Neural progenitor cell (in vitro differentiated cells): ENCODE results near the gene FBXO27. TPM values are rescaled to one million over a fixed set of nuclear protein-coding genes. Genes with fewer than 3 reads are reported as not detected.

Experiments used
- DNase-seq: peaks from one replicate; pipeline ENCODE4 v3.0.0-alpha.2; 2016; ENCODE audit warnings: low spot score
- H2AFZ ChIP-seq: fragments of 200-600 bp; sonication (generic); replicated peaks from 2 replicates; pipeline ENCODE4 v1.6.1; 2016; ENCODE audit warnings: antibody characterized with exemption
- H3F3A ChIP-seq: fragments of 200-600 bp; sonication (generic); 2 replicates; pipeline ENCODE4 v1.6.1; 2016; ENCODE audit warnings: antibody characterized with exemption, low read depth
- H3K27ac ChIP-seq: fragments of 200-600 bp; sonication (generic); 2 replicates; pipeline ENCODE4 v1.5.1; 2016; ENCODE audit warnings: mild to moderate bottlenecking
- H3K27me3 ChIP-seq: fragments of 200-600 bp; sonication (generic); 2 replicates; pipeline ENCODE4 v1.6.1; 2016; ENCODE audit warnings: mild to moderate bottlenecking, moderate library complexity
- H3K36me3 ChIP-seq: fragments of 200-600 bp; sonication (generic); 2 replicates; pipeline ENCODE4 v1.5.1; 2016
- H3K4me1 ChIP-seq: fragments of 200-600 bp; sonication (generic); 2 replicates; pipeline ENCODE4 v1.6.1; 2016; ENCODE audit warnings: mixed run types
- H3K4me2 ChIP-seq: fragments of 200-600 bp; sonication (generic); 2 replicates; pipeline ENCODE4 v1.6.1; 2016
- H3K4me3 ChIP-seq: fragments of 200-600 bp; sonication (generic); 2 replicates; pipeline ENCODE4 v1.5.1; 2016
- H3K79me2 ChIP-seq: fragments of 200-600 bp; sonication (generic); 2 replicates; pipeline ENCODE4 v1.6.1; 2016; ENCODE audit warnings: low read depth
- H3K9ac ChIP-seq: fragments of 200-600 bp; sonication (generic); 2 replicates; pipeline ENCODE4 v1.6.1; 2016
- H3K9me3 ChIP-seq: fragments of 200-600 bp; sonication (generic); 2 replicates; pipeline ENCODE4 v1.5.1; 2016; ENCODE audit warnings: low read depth
- H4K20me1 ChIP-seq: fragments of 200-600 bp; sonication (generic); 2 replicates; pipeline ENCODE4 v1.6.1; 2016; ENCODE audit warnings: low read depth
- H3K27ac Mint-ChIP-seq: 3 replicates; pipeline ENCODE4 v1.8.0; 2021; ENCODE audit warnings: mixed read lengths
- H3K27me3 Mint-ChIP-seq: 2 replicates; pipeline ENCODE4 v1.8.0; 2022; ENCODE audit warnings: low read depth, mild to moderate bottlenecking, inconsistent platforms, moderate library complexity, mixed read lengths; ENCODE audit not compliant: insufficient read depth
- H3K36me3 Mint-ChIP-seq: 3 replicates; pipeline ENCODE4 v1.8.0; 2021; ENCODE audit warnings: mixed read lengths
- H3K4me1 Mint-ChIP-seq: 3 replicates; pipeline ENCODE4 v1.8.0; 2021; ENCODE audit warnings: mixed read lengths
- H3K4me3 Mint-ChIP-seq: 3 replicates; pipeline ENCODE4 v1.8.0; 2021; ENCODE audit warnings: mild to moderate bottlenecking, moderate library complexity, mixed read lengths
- H3K9me3 Mint-ChIP-seq: 3 replicates; pipeline ENCODE4 v1.8.0; 2020; ENCODE audit warnings: mixed read lengths
- CTCF ChIP-seq: fragments of 200-600 bp; sonication (generic); IDR thresholded peaks from 2 replicates; pipeline ENCODE4 v1.5.1; 2017; ENCODE audit warnings: antibody characterized with exemption, mild to moderate bottlenecking
- EZH2 ChIP-seq: fragments of 200-600 bp; sonication (generic); IDR thresholded peaks from 2 replicates; pipeline ENCODE4 v1.6.1; 2017; ENCODE audit warnings: antibody characterized with exemption, mild to moderate bottlenecking, moderate library complexity
- EZH2phosphoT487 ChIP-seq: fragments of 200-600 bp; sonication (generic); IDR thresholded peaks from 2 replicates; pipeline ENCODE4 v1.6.1; 2017; ENCODE audit warnings: antibody characterized with exemption
- total RNA-seq: library from RNA; depleted of rRNA; stranded (reverse); fragments of >200 nt; gene quantifications from 2 replicates; pipeline ENCODE4 v1.2.3, GENCODE V29; 2015; ENCODE audit warnings: low replicate concordance

Gene FBXO27
- total RNA-seq, 1 donor from 2014 or later = 3.1 TPM

GRCh38 chr19:38975214-38975860, 57.0 kb downstream of the FBXO27 start, which contains the start of gene FBXO17:
FBXO17 (minus strand) TSS chr19:38975742; CDS start chr19:38950319, 25,423 bp downstream.
- peaks cover 4% of the 10 kb centered on the region for H3K36me3 Mint-ChIP-seq
- peaks cover 13% of the 10 kb centered on the region for H3K27me3 Mint-ChIP-seq
- Histone ChIP-seq H3K36me3 (no peaks in the 10 kb centered on the region), H3K4me2 (peak within 1 kb of the TSS; percentile 88), H3K27me3 (no peaks in the 10 kb centered on the region), H3K4me1 (peaks cover 7% of the 10 kb centered on the region), H3K79me2 (peaks cover 15% of the 10 kb centered on the region), H3F3A (peaks cover 24% of the 10 kb centered on the region), H3K4me3 (peak within 1 kb of the TSS; percentile 71), H3K27ac (no peak within 1 kb of the TSS), H3K9me3 (no peaks in the 10 kb centered on the region), H3K9ac (peak within 1 kb of the TSS; percentile 0), H2AFZ (peak within 1 kb of the TSS; percentile 75), H4K20me1 (peaks cover 6% of the 10 kb centered on the region)
- H3K27ac Mint-ChIP-seq = peak within 1 kb of the TSS; percentile 96
- H3K9me3 Mint-ChIP-seq = no peaks in the 10 kb centered on the region
- H3K4me1 Mint-ChIP-seq = peaks cover 23% of the 10 kb centered on the region
- TF ChIP-seq EZH2 (no peak), EZH2phosphoT487 (no peak), CTCF (no peak)
- peak; percentile 77 for DNase-seq
- H3K4me3 Mint-ChIP-seq = peak within 1 kb of the TSS; percentile 97

DNA sequence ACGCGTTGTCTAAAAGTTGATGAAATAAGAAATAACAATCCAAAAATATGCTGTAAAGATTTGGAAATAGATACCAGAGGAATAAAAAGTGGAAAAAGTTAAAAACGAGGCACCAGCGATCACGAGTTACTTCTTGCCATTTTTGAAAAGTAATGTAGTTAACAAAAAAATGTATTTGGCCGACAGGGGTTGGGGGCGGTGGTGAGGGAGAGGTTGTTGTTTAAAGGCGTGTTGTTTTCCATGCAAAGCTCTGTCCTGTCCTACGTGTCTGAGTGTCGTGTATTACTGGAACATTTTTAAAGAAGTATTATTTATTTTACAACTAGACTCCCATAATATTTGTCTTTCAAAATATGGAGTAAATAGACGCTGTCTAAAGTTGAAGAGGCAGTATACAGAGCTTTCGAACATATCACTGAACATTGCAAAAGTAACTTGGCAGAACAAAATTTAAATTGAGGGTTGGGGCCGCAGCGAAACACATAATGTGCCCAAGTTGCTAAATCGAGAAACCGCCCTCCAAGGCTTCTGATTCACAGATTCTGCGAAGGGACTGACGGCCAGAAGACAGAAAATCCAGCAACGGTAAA, 57.6 kb downstream of the FBXO27 start:
- Mint-ChIP-seq H3K27ac (peak overlapping the region; percentile 21), H3K27me3 (peaks cover 13% of the 10 kb centered on the region), H3K9me3 (no peaks in the 10 kb centered on the region), H3K36me3 (peaks cover 4% of the 10 kb centered on the region), H3K4me1 (peaks cover 23% of the 10 kb centered on the region), H3K4me3 (peak overlapping the region; percentile 93)
- Histone ChIP-seq H3K9me3 (no peaks in the 10 kb centered on the region), H3K27ac (no peak overlapping the region), H3F3A (peaks cover 26% of the 10 kb centered on the region), H3K4me2 (peak overlapping the region; percentile 88), H3K4me1 (peaks cover 7% of the 10 kb centered on the region), H2AFZ (peak overlapping the region; percentile 75), H3K4me3 (peak overlapping the region; percentile 71), H4K20me1 (peaks cover 6% of the 10 kb centered on the region), H3K27me3 (no peaks in the 10 kb centered on the region), H3K36me3 (no peaks in the 10 kb centered on the region), H3K79me2 (peaks cover 15% of the 10 kb centered on the region), H3K9ac (no peak overlapping the region)
- TF ChIP-seq EZH2phosphoT487 (no peak), CTCF (no peak), EZH2 (no peak)
- no peak for DNase-seq

Other genes starting within 250 kb of the FBXO27 start
- not detected in 2 replicates for gene LGALS7B, start 243.3 kb downstream of the FBXO27 start, total RNA-seq
- gene LGALS4, start 219.6 kb downstream of the FBXO27 start, total RNA-seq = 0.31 TPM in 1 of 2 replicates, not detected in the other
- 52.2 and 92.9 TPM in 2 replicates for gene ECH1, start 200.8 kb downstream of the FBXO27 start, total RNA-seq
- 436 and 583 TPM in 2 replicates for gene HNRNPL, start 182.6 kb downstream of the FBXO27 start, total RNA-seq
- gene RINL, start 154.3 kb downstream of the FBXO27 start, total RNA-seq = 4.7 and 5.4 TPM in 2 replicates
- 10.9 and 15.2 TPM in 2 replicates for gene SIRT2, start 132.9 kb downstream of the FBXO27 start, total RNA-seq
- gene NFKBIB, start 132.6 kb downstream of the FBXO27 start, total RNA-seq = 8.3 and 11.5 TPM in 2 replicates
- gene CCER2, start 120.4 kb downstream of the FBXO27 start, total RNA-seq = 1.1 and 1.3 TPM in 2 replicates
- gene SARS2, start 101.8 kb downstream of the FBXO27 start, total RNA-seq = 45.8 and 63.6 TPM in 2 replicates
- gene MRPS12, start 101.6 kb downstream of the FBXO27 start, total RNA-seq = 9.2 and 23.9 TPM in 2 replicates
- gene FBXO17, start 56.8 kb downstream of the FBXO27 start, total RNA-seq = 8.3 and 24.9 TPM in 2 replicates
- gene ACP7, start 51.8 kb upstream of the FBXO27 start, total RNA-seq = 0.22 TPM in 1 of 2 replicates, not detected in the other
- gene PAK4, start 93.2 kb upstream of the FBXO27 start, total RNA-seq = 9.7 and 34.3 TPM in 2 replicates
- 1.0 and 1.9 TPM in 2 replicates for gene NCCRP1, start 164.4 kb upstream of the FBXO27 start, total RNA-seq
- gene SYCN, start 171.7 kb upstream of the FBXO27 start, total RNA-seq = not detected in 2 replicates
- not detected in 2 replicates for gene IFNL3, start 212.5 kb upstream of the FBXO27 start, total RNA-seq
- not detected in 2 replicates for gene IFNL4, start 216.3 kb upstream of the FBXO27 start, total RNA-seq
- not detected in 2 replicates for gene IFNL2, start 235.8 kb upstream of the FBXO27 start, total RNA-seq